Jurkat, Clone E6-1 (cell line): ENCODE measurements around the gene ZKSCAN8.

Experiments
- DNase-seq: peaks from one replicate; pipeline ENCODE4 v3.0.0-alpha.2; 2011; ENCODE audit warnings: low read depth, low spot score
- H3K4me3 ChIP-seq: 2 replicates; pipeline ENCODE4 v1.5.1; 2011; ENCODE audit warnings: mild to moderate bottlenecking, low read length, control low read depth, moderate library complexity

ZKSCAN8 gene

GRCh38 chr6:28188111-28188979 is 46.7 kb downstream of the ZKSCAN8 start:
- no peak overlapping the region for H3K4me3 ChIP-seq
- no peak for DNase-seq

GRCh38 chr6:28200020-28200419 is 58.3 kb downstream of the ZKSCAN8 start:
- no peak overlapping the region for H3K4me3 ChIP-seq
- no peak for DNase-seq

- DNase-seq = no peak
- no peak overlapping the region for H3K4me3 ChIP-seq
Measured at GRCh38 chr6:28203201-28203600, 61.5 kb downstream of the ZKSCAN8 start.

GRCh38 chr6:28205879-28206278 is 64.2 kb downstream of the ZKSCAN8 start:
- H3K4me3 ChIP-seq = no peak overlapping the region
- DNase-seq = no peak

DNA sequence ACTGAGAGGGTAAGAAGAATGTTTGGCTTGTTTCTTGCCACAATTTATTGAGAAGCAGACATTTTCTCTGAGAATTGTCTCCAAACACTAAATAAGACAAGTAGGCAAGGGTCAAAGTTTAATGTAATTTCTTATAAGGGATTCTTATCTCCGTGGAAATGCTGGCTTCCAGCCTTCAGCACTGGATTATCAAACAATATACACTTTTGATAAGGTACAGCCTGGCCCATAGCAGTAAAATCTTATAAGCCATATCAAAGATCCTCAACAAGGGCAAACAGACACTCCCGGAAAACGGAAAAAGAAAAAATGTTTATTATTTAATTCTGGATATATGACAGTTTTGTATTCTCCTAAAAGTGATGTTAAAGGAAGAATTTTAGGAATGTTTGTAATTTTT is 64.8 kb downstream of the ZKSCAN8 start:
- no peak overlapping the region for H3K4me3 ChIP-seq
- DNase-seq = no peak

DNA sequence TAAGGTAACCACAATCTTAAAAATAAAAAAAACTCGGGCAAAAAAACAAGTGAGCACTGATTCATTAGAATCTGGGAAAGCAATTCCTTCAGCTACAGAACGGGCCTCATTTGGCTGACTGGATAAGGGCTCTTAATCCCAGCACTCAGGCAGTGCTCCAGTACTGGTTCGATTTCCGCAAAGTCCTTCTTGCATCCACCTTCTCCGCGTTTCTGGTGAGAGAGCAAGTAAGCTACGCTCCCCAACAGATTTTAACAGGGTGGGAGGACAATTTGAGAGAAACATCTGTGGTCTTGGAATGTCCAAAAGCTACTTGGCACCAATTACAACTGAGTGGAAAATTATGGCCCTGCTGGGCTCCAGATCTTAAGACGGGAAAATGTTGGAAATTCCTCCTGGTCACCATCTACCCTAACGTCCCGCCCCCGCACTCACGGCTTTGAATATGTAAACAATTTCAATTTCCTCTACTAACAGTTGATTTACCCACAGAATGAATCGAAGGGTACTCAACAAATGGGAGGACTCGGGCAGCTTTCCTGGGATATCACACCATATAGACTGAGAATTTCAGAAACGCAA is 65.3 kb downstream of the ZKSCAN8 start:
- DNase-seq = no peak
- no peak overlapping the region for H3K4me3 ChIP-seq

DNA sequence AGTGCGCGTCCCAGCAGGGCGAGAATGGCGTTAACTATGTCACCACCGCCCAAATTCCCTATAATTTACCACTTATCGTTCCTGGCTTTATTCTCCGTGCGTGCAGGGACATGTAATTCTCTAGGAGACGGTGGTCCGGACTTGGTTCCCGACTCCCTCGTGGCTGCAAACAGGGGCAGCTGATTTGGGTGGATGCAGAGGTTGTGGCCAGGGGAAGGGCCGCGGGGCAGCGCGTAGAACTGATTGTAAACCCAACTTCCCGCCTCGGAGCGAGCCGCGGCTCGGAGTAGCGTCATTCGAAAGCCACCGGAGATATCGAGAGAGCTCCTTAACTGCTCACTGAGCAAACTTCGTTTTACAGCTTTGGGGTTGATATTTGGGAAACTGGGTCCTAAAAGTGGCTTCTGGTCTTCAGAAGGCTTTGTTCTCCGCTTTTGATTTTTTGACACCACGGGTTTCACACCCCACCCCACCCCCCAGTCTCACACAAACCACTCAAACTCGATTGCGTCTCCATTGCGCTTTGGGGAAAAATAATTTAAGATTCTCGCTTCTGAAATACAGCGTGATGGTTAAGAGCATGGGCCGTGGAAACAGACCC is 65.9 kb downstream of the ZKSCAN8 start:
- DNase-seq = no peak
- no peak overlapping the region for H3K4me3 ChIP-seq

DNA sequence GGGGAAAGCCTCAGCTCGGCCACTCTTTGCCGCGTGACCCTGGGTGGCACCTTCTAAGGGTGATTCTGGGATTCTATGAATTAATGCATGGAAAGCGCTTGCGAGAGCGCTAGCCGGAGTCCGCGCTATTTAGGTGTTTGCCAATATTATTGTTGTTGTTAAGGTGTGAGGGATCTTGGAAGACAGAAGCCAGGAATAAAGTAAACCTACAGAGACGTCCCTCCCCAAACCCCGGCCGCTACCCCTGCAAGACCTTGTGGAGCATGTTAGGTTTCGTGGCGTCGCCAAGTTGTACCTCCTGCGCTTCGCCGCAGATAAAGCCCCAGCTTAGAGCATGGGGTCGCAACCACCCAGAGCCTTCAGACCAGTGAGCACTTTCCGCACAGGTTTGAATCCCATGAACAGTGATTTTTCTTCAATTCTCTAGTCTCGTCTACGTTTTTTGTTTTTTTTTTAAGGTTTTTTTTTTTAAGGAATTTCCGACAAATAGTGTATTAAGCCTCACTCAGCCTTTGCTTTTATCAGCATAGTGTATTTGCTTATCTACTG is 66.5 kb downstream of the ZKSCAN8 start:
- H3K4me3 ChIP-seq = no peak overlapping the region
- DNase-seq = no peak
